ENCODE measurements around the gene CELF4. TPM values are rescaled to one million over a fixed set of nuclear protein-coding genes. Genes with fewer than 3 reads are reported as not detected.
A peak's percentile ranks its signal among the peaks of the same experiment; 100 is the strongest.
"Not testable (repeated sequence)": the region's sequence is repeated elsewhere in the genome, so short reads cannot be mapped to it uniquely, and the experiment has no call there.

Gene CELF4
- total RNA-seq, 1 experiment from 2014 or later: not detected

GRCh38 chr18:37484983-37485834, 80.4 kb downstream of the CELF4 start:
- no peak for DNase-seq (ENCODE audit: low read depth)

GRCh38 chr18:37483984-37484819, 81.4 kb downstream of the CELF4 start:
- no peak for DNase-seq (ENCODE audit: low read depth)
- in situ Hi-C loops (cut with HindIII; ENCODE audit: low pct_unique_long_range_greater_than_20kb, low sequenced_read_pairs): no loop called here

More at GRCh38 chr18:37484983-37485834, 80.4 kb downstream of the CELF4 start:
- in situ Hi-C loops (cut with HindIII; ENCODE audit: low pct_unique_long_range_greater_than_20kb, low sequenced_read_pairs): no loop called here

DNA sequence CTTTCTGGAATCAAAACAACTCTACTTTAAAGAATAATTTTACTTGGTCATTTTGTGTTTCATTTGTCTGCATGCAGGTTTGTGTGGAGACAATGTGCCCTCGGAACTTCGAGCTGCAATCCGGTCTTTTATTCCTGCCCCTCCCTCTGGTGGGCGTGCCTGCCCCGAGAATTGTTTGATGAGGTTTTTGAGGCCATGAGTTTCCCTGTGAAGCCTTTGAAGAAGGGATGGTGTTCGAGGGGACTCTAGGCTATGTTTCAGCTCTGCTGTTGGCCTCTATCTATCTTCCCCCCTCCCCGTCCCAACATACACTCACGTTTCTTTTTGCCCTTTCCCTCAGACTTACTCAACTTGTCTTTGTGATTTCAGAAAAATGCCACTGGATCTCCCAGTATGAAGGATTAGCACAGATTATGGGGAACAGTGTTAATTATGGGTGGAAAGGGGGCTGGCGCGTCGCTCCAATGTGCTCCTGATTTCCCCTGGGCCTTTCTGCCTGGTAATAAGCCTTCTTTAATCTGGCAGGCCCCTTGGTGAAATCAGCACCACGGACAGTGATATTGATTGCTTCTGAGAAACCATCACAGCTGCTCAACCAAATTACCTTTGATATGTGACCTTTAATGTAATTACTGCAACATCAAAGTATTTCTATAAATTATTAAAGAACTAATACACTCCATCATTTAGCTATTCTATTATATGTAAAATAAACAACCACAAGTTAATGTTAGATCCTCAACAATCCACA, 82.2 kb downstream of the CELF4 start:
- in situ Hi-C loops (cut with HindIII; ENCODE audit: low pct_unique_long_range_greater_than_20kb, low sequenced_read_pairs): no loop called here
- DNase-seq (ENCODE audit: low read depth): no peak

GRCh38 chr18:37482433-37482832, 83.2 kb downstream of the CELF4 start:
- DNase-seq (ENCODE audit: low read depth): no peak
- in situ Hi-C loops (cut with HindIII; ENCODE audit: low pct_unique_long_range_greater_than_20kb, low sequenced_read_pairs): no loop called here

DNA sequence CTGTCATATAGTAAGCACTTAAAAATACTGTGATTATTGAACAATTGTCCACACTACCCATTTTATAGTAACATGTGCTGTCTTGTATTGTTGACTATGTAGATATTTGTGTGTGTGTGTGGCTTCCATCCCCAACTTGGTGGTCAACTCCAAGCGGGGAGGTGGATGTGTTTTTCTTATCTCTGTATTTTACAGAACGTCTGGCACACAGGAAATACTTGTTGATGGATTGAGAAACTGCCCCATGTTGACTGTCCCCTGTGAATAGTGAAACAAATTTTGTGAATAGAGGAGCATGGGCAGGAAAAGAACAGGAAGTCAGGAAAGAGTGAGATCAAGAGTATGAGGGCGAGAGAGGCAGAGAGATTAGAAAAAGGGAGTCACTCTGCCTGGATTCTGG, 83.6 kb downstream of the CELF4 start:
- no peak for DNase-seq (ENCODE audit: low read depth)
- in situ Hi-C loops (cut with HindIII; ENCODE audit: low pct_unique_long_range_greater_than_20kb, low sequenced_read_pairs): no loop called here

- in situ Hi-C loops (cut with HindIII; ENCODE audit: low pct_unique_long_range_greater_than_20kb, low sequenced_read_pairs): no loop called here
- DNase-seq (ENCODE audit: low read depth): peak; percentile 54
Measured at GRCh38 chr18:37481491-37481890, 84.1 kb downstream of the CELF4 start.

- in situ Hi-C loops (cut with HindIII; ENCODE audit: low pct_unique_long_range_greater_than_20kb, low sequenced_read_pairs): no loop called here
- peak; percentile 51 for DNase-seq (ENCODE audit: low read depth)
Measured at GRCh38 chr18:37481072-37481471, 84.5 kb downstream of the CELF4 start.

GRCh38 chr18:37476611-37477295, 88.8 kb downstream of the CELF4 start:
- in situ Hi-C loops (cut with HindIII; ENCODE audit: low pct_unique_long_range_greater_than_20kb, low sequenced_read_pairs): no loop called here
- DNase-seq (ENCODE audit: low read depth): no peak

GRCh38 chr18:37476182-37476581, 89.4 kb downstream of the CELF4 start:
- DNase-seq (ENCODE audit: low read depth): no peak
- in situ Hi-C loops (cut with HindIII; ENCODE audit: low pct_unique_long_range_greater_than_20kb, low sequenced_read_pairs): no loop called here

- no peak for DNase-seq (ENCODE audit: low read depth)
- in situ Hi-C loops (cut with HindIII; ENCODE audit: low pct_unique_long_range_greater_than_20kb, low sequenced_read_pairs): no loop called here
Measured at GRCh38 chr18:37473195-37473840, 92.3 kb downstream of the CELF4 start.

- in situ Hi-C loops (cut with HindIII; ENCODE audit: low pct_unique_long_range_greater_than_20kb, low sequenced_read_pairs): no loop called here
- DNase-seq (ENCODE audit: low read depth): no peak
Measured at GRCh38 chr18:37471637-37472036, 94.0 kb downstream of the CELF4 start.

DNA sequence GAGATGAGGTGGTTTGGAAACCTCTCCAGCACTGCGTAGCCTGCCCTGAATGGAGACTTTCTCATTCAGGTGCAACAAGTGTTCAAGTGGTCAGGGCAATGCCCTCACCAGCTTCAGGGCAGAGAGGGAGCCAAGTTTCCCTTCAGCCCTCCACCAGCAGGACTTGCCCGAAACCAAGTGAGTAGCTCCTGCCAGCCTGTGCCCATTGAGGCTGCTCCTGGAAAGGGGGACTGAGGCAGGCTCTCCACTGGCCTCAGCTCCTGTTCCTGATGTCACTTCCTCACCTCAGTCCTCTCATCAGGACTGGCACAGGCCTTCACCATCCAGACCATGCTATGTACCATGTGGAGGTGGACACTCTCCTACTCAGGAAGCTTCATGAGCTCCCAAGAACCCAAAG, 94.6 kb downstream of the CELF4 start:
- in situ Hi-C loops (cut with HindIII; ENCODE audit: low pct_unique_long_range_greater_than_20kb, low sequenced_read_pairs): no loop called here
- no peak for DNase-seq (ENCODE audit: low read depth)

GRCh38 chr18:37467002-37467662, 98.5 kb downstream of the CELF4 start:
- in situ Hi-C loops (cut with HindIII; ENCODE audit: low pct_unique_long_range_greater_than_20kb, low sequenced_read_pairs): no loop called here
- DNase-seq (ENCODE audit: low read depth): no peak

GRCh38 chr18:37465958-37466357, 99.6 kb downstream of the CELF4 start:
- in situ Hi-C loops (cut with HindIII; ENCODE audit: low pct_unique_long_range_greater_than_20kb, low sequenced_read_pairs): no loop called here
- DNase-seq (ENCODE audit: low read depth): no peak

DNA sequence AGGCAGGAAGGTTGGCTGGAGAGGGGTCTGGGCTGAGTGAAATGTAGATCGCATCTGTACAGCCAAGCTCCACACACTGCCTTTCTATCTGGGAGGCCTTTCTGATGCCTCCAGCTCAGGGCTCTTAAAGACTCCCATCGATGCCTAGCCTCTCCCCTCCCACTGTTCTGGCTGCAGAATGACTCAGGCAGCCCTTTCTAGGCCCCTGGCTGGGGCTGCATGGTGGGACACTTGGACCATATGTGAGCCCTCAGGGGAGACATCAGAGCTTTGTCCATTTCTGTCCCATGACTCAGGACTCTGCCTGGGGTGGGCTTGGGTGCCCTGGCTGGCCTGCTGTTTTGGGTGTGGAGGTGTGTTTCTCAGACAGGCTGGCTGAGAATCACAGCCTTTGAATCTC, 101.3 kb downstream of the CELF4 start:
- in situ Hi-C loops (cut with HindIII; ENCODE audit: low pct_unique_long_range_greater_than_20kb, low sequenced_read_pairs): no loop called here

GRCh38 chr18:37461329-37461728, 104.3 kb downstream of the CELF4 start:
- DNase-seq (ENCODE audit: low read depth); in situ Hi-C loops (cut with HindIII; ENCODE audit: low pct_unique_long_range_greater_than_20kb, low sequenced_read_pairs): not testable (repeated sequence)

More for the DNA sequence above, 101.3 kb downstream of the CELF4 start:
- no peak for DNase-seq (ENCODE audit: low read depth)

DNA sequence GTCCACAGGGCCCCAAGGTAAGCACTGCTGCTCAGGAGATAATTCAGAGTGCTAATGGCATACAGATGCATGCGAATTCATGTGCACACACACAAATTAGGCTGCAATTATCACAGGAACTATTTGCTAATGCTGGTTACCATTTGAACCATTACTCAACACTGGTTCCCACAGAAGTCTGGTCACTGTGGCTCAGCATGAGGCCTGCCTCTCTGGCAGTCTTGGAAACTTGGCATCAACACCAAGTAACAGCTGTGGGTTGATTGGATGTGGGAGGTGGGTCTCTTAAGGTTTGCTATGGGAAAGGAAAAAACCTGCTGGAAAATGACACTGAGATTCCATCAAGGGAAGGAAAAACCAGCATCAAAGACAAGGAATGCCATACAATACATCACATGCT, 105.0 kb downstream of the CELF4 start:
- in situ Hi-C loops (cut with HindIII; ENCODE audit: low pct_unique_long_range_greater_than_20kb, low sequenced_read_pairs): no loop called here
- DNase-seq (ENCODE audit: low read depth): no peak

Measured in Caki2 (cell line).